A549 (cell line): Measurements from ENCODE around the gene DES. TPM values are rescaled to one million over a fixed set of nuclear protein-coding genes. Genes with fewer than 3 reads are reported as not detected.
A peak's percentile ranks its signal among the peaks of the same experiment; 100 is the strongest.

Experiments
- ATAC-seq, 2 experiments: fragments of 200-7000 bp in 1 of 2; fragments of >200 bp in 1 of 2; cut with Nextera tagmentation in 1 of 2; cut with Tn5 transposase in 1 of 2; 3 replicates each; pipeline versions ENCODE4 v1.8.0 to v1.9.1; 2018 to 2020; ENCODE audit warnings: mild to moderate bottlenecking in 1 of 2, moderate library complexity in 1 of 2
- CTCF ChIA-PET: fragments of 300-600 bp; sonication (Branson Sonifier 250); formaldehyde crosslinking; extraction: SDS; loops from one replicate; lab custom pipeline; 2021; ENCODE audit warnings: antibody characterized with exemption, inconsistent platforms; lab: Yijun Ruan, JAX
- POLR2A ChIA-PET: fragments of 350-600 bp; formaldehyde crosslinking; extraction: SDS; loops from one replicate; lab custom pipeline; 2021; ENCODE audit warnings: antibody characterized with exemption, inconsistent platforms; lab: Yijun Ruan, JAX
- DNase-seq, 2 experiments: peaks; one replicate each; pipeline versions ENCODE4 v3.0.0 to v3.0.0-alpha.2; 2011 to 2016; ENCODE audit warnings: low read depth in 1 of 2, low spot score in 1 of 2
- FAIRE-seq: peaks from 2 replicates; lab custom pipeline; 2011; peaks lifted over from hg19 to GRCh38; lab: Jason Lieb, UNC
- H3K27ac ChIP-seq, 2 experiments: fragments of >200 bp; sonication (Bioruptor Twin); formaldehyde crosslinking; 3 replicates each; pipeline ENCODE4 v1.5.1; 2016 to 2017
- H3K4me1 ChIP-seq: fragments of >200 bp; sonication (Bioruptor Twin); formaldehyde crosslinking; 3 replicates; pipeline ENCODE4 v1.6.1; 2016
- H3K4me2 ChIP-seq: fragments of >200 bp; sonication (Bioruptor Twin); formaldehyde crosslinking; 3 replicates; pipeline ENCODE4 v1.6.1; 2016
- H3K4me3 ChIP-seq: fragments of >200 bp; sonication (Bioruptor Twin); formaldehyde crosslinking; 3 replicates; pipeline ENCODE4 v1.5.1; 2016
- H3K9me3 ChIP-seq: fragments of >200 bp; sonication (Bioruptor Twin); formaldehyde crosslinking; 3 replicates; pipeline ENCODE4 v1.6.1; 2016
- ATOH8 ChIP-seq: fragments of 250-450 bp; sonication (Bioruptor Pico); IDR thresholded peaks from 2 replicates; pipeline ENCODE4 v1.5.0; 2020; ENCODE audit warnings: low read depth, mild to moderate bottlenecking, moderate library complexity
- BCL3 ChIP-seq: fragments of >200 bp; sonication (Bioruptor Twin); formaldehyde crosslinking; IDR thresholded peaks from 3 replicates; pipeline ENCODE4 v1.6.1; 2016
- CEBPB ChIP-seq, 2 experiments: fragments of >200 bp in 1 of 2; sonication (Bioruptor Twin) in 1 of 2; formaldehyde crosslinking in 1 of 2; IDR thresholded peaks; 2 replicates each; pipeline ENCODE4 v1.6.1; 2012 to 2016
- CHD2 ChIP-seq: fragments of 150-350 bp; IDR thresholded peaks from 2 replicates; pipeline ENCODE4 v1.6.1; 2014; ENCODE audit warnings: low read length; ENCODE audit not compliant: partially characterized antibody
- CHD4 ChIP-seq: fragments of 200-600 bp; sonication (generic); IDR thresholded peaks from 2 replicates; pipeline ENCODE4 v1.6.1; 2016; ENCODE audit warnings: antibody characterized with exemption, mild to moderate bottlenecking, borderline replicate concordance
- HEYL ChIP-seq: fragments of 250-450 bp; sonication (Bioruptor Pico); IDR thresholded peaks from 2 replicates; pipeline ENCODE4 v1.8.0; 2021; ENCODE audit warnings: mild to moderate bottlenecking, moderate library complexity
- HMGXB4 ChIP-seq: fragments of 250-450 bp; sonication (Bioruptor Pico); IDR thresholded peaks from 2 replicates; pipeline ENCODE4 v1.5.0; 2021; ENCODE audit warnings: mild to moderate bottlenecking, moderate library complexity, borderline replicate concordance
- HOXB13 ChIP-seq: fragments of 250-450 bp; sonication (Bioruptor Pico); IDR thresholded peaks from 2 replicates; pipeline ENCODE4 v1.5.0; 2020; ENCODE audit warnings: low read depth, mild to moderate bottlenecking, moderate library complexity
- JUN ChIP-seq, 2 experiments: fragments of >200 bp; sonication (Bioruptor Twin); formaldehyde crosslinking; IDR thresholded peaks; 2 replicates in 1 of 2; 3 replicates in 1 of 2; pipeline ENCODE4 v1.6.1; 2016 to 2017
- KDM1A ChIP-seq: fragments of 200-600 bp; sonication (generic); IDR thresholded peaks from 2 replicates; pipeline ENCODE4 v1.6.1; 2016; ENCODE audit warnings: low read depth, mild to moderate bottlenecking
- MAX ChIP-seq: IDR thresholded peaks from 2 replicates; pipeline ENCODE4 v1.6.1; 2012
- MAZ ChIP-seq: fragments of 150-350 bp; IDR thresholded peaks from 2 replicates; pipeline ENCODE4 v1.6.1; 2014; ENCODE audit warnings: antibody characterized with exemption, low read depth, low read length, borderline replicate concordance
- NFE2L2 ChIP-seq: fragments of 150-350 bp; conservative IDR thresholded peaks from 2 replicates; pipeline ENCODE4 v1.6.1; 2014; ENCODE audit warnings: low read length
- PBX3 ChIP-seq: IDR thresholded peaks from 2 replicates; pipeline ENCODE4 v1.6.1; 2012
- PHF8 ChIP-seq: fragments of 200-600 bp; sonication (generic); IDR thresholded peaks from 2 replicates; pipeline ENCODE4 v1.6.1; 2016; ENCODE audit warnings: low read depth, mild to moderate bottlenecking, antibody characterized with exemption, moderate library complexity, borderline replicate concordance
- POLR2A ChIP-seq: IDR thresholded peaks from 2 replicates; pipeline ENCODE4 v1.6.1; 2012; ENCODE audit warnings: mild to moderate bottlenecking, low read length
- POLR2AphosphoS2 ChIP-seq: conservative IDR thresholded peaks from 2 replicates; pipeline ENCODE4 v1.6.1; 2012; ENCODE audit warnings: low read length, improper control_type of control experiment, inconsistent platforms
- RFX5 ChIP-seq: fragments of 450-650 bp; IDR thresholded peaks from 2 replicates; pipeline ENCODE4 v1.7.1; 2014; ENCODE audit warnings: antibody characterized with exemption, mild to moderate bottlenecking, moderate library complexity
- RNF2 ChIP-seq: fragments of 200-600 bp; sonication (generic); IDR thresholded peaks from 2 replicates; pipeline ENCODE4 v1.6.1; 2016; ENCODE audit warnings: low read depth, mild to moderate bottlenecking, antibody characterized with exemption, moderate library complexity, borderline replicate concordance
- SMC3 ChIP-seq: fragments of >200 bp; sonication (Bioruptor Twin); formaldehyde crosslinking; IDR thresholded peaks from 3 replicates; pipeline ENCODE4 v1.6.1; 2018; ENCODE audit warnings: inconsistent platforms
- TFCP2L1 ChIP-seq: fragments of 250-450 bp; sonication (Bioruptor Pico); IDR thresholded peaks from 2 replicates; pipeline ENCODE4 v1.5.0; 2021; ENCODE audit warnings: mild to moderate bottlenecking
- USF2 ChIP-seq: fragments of 450-650 bp; IDR thresholded peaks from 2 replicates; pipeline ENCODE4 v1.6.1; 2014; ENCODE audit warnings: antibody characterized with exemption
- ZC3H11A ChIP-seq: fragments of 450-650 bp; IDR thresholded peaks from 2 replicates; pipeline ENCODE4 v1.6.1; 2014; ENCODE audit warnings: antibody characterized with exemption, mild to moderate bottlenecking
- ZNF302 ChIP-seq: fragments of 250-450 bp; sonication (Bioruptor Pico); IDR thresholded peaks from 2 replicates; pipeline ENCODE4 v1.9.0; 2021; ENCODE audit warnings: inconsistent platforms, mild to moderate bottlenecking, moderate library complexity
- ZSCAN20 ChIP-seq: fragments of 250-450 bp; sonication (Bioruptor Pico); IDR thresholded peaks from 2 replicates; pipeline ENCODE4 v1.8.0; 2022; ENCODE audit warnings: mild to moderate bottlenecking, moderate library complexity
- WGBS: methylation state at CpG from one replicate; pipeline ENCODE4 v1.1.6; 2017; ENCODE audit errors: missing lambda C conversion rate; 5-methylcytosine and 5-hydroxymethylcytosine counted together
- polyA plus RNA-seq, 4 experiments: library from polyadenylated mRNA; depleted of rRNA in 3 of 4; stranded (reverse); fragments of >200 nt; fragmentation: RNase III in 1 of 4; extraction: RNeasy Plus Mini Kit Qiagen cat#74134 plus additional on column Dnase treatment in 1 of 4; gene quantifications; 2 replicates in 3 of 4; 3 replicates in 1 of 4; pipeline ENCODE4 v1.2.3, GENCODE V29; 2011 to 2017

The DES gene
- polyA plus RNA-seq, 2 of the 4 experiments (the other 2 are of a cell fraction), result 0.06 TPM; not detected in 1

GRCh38 chr2:219387306-219388120, 30.7 kb upstream of the DES start, which contains the start of gene DNPEP:
TSS of gene DNPEP (minus strand) at chr2:219387912. CDS start at chr2:219387794, 118 bp downstream.
- H3K4me1 ChIP-seq, result peaks cover 9% of the 10 kb centered on the region
- peak within 1 kb of the TSS; percentile 99 for H3K4me3 ChIP-seq
- peak within 1 kb of the TSS; percentile 96 to 97 for H3K27ac ChIP-seq
- CTCF ChIA-PET, result interaction anchor here (0.5 to 7.7 kb wide), 14 partner anchors 9 to 494 kb away, joined by 3 to 90 read pairs (median 4); no protein-coding TSS in a partner anchor
- peak within 1 kb of the TSS; percentile 99 for H3K4me2 ChIP-seq
- peak; percentile 64 to 83 for ATAC-seq
- TF ChIP-seq JUN (IDR thresholded peaks at IDR 0.05), result peak in 1 of 2 experiments; percentile 61; a peak in 2 of 5 replicates
- no peak for TF ChIP-seq SMC3
- no peak for TF ChIP-seq CEBPB (IDR thresholded peaks at IDR 0.05)
- TF ChIP-seq CHD4, result no peak
- TF ChIP-seq ZSCAN20 (CRISPR knock-in tag), result no peak
- no peak for TF ChIP-seq KDM1A
- TF ChIP-seq ZNF302 (CRISPR knock-in tag), result no peak
- peak; percentile 17 for TF ChIP-seq POLR2A
- TF ChIP-seq ZC3H11A, result no peak
- no peak for TF ChIP-seq NFE2L2
- TF ChIP-seq RNF2, result no peak
- peak; percentile 72 for TF ChIP-seq USF2
- no peak for TF ChIP-seq PBX3
- peak; percentile 5 for TF ChIP-seq CHD2
- no peak for TF ChIP-seq POLR2AphosphoS2
- peak; percentile 36 for TF ChIP-seq MAX
- peak; percentile 90 for TF ChIP-seq PHF8
- TF ChIP-seq TFCP2L1 (CRISPR knock-in tag), result no peak
- TF ChIP-seq BCL3, result no peak
- no peak for TF ChIP-seq HMGXB4 (CRISPR knock-in tag)
- TF ChIP-seq MAZ, result 0 out of 2 replicates have a peak, but pooled peaks have one; percentile 24
- no peak for TF ChIP-seq HOXB13 (CRISPR knock-in tag)
- no peak for TF ChIP-seq ATOH8 (CRISPR knock-in tag)
- no peak for TF ChIP-seq HEYL (CRISPR knock-in tag)
- no peak for TF ChIP-seq RFX5
- TF ChIP-seq, all 56 proteins: peak for 7
- WGBS, result 3% methylated on average over 19 of the region's 76 CpGs
- POLR2A ChIA-PET, result interaction anchor here (0.6 to 2.1 kb wide), 16 partner anchors 11 to 385 kb away, joined by 3 to 16 read pairs (median 4); partner anchors contain the start of genes GLB1L, GMPPA, STK11IP and STK16
- FAIRE-seq (no peak), DNase-seq (peak; percentile 76 to 94)
- no peaks in the 10 kb centered on the region for H3K9me3 ChIP-seq
